HG03045 (cell line): ENCODE measurements around the gene ENDOD1.

ENCODE experiments used
- ATAC-seq: cut with Tn5 transposase; IDR thresholded peaks from one replicate; pipeline ENCODE4 v1.9.1; 2021; ENCODE audit warnings: mild to moderate bottlenecking, moderate library complexity; ENCODE audit not compliant: unreplicated experiment

Gene ENDOD1

GRCh38 chr11:95074792-95075563 lies 14.7 kb upstream of the ENDOD1 start:
- ATAC-seq = no peak

DNA sequence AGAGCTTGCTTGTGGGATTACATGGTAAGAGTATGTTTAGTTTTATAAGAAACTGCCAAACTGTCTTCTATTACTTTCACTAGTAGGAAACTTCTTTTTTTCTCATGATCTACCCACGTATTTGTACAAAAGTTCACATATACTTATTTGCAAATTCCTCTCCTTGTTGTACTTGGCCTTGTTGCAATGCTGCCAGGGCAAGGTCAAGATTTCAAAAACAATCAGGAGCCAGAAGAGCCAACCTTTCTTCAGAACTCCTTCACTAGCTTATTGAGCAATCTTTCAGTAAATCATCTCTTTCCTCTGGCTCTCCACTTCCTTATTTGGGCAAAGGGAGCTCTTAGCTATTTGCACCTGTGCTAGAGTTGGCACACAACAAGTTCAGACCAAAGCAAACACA lies 13.2 kb upstream of the ENDOD1 start:
- no peak for ATAC-seq

DNA sequence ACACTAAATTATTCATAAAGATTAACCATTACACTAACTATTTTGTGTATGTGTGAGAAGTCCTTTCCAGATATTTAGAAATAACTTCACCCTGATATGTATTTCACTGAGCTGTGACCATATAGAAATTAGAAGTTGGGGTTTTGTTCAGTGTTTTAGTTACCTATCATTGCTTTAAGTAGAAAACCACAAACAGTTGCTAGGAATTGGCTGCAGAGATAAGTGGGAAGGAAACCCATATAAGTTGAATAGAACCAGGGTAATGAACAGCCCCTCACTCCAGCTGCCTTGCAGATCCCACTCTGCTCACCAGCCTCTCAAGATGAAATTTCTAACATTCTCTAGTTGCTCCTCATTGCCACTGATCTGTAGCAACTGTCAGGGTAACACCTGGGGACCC lies 12.7 kb upstream of the ENDOD1 start:
- no peak for ATAC-seq

- ATAC-seq = no peak
Measured at GRCh38 chr11:95078526-95078925, 11.1 kb upstream of the ENDOD1 start.

GRCh38 chr11:95081010-95081409 lies 8.6 kb upstream of the ENDOD1 start:
- ATAC-seq = no peak

- no peak for ATAC-seq
Measured at GRCh38 chr11:95081412-95081811, 8.2 kb upstream of the ENDOD1 start.

GRCh38 chr11:95082576-95083001 lies 7.1 kb upstream of the ENDOD1 start:
- no peak for ATAC-seq

DNA sequence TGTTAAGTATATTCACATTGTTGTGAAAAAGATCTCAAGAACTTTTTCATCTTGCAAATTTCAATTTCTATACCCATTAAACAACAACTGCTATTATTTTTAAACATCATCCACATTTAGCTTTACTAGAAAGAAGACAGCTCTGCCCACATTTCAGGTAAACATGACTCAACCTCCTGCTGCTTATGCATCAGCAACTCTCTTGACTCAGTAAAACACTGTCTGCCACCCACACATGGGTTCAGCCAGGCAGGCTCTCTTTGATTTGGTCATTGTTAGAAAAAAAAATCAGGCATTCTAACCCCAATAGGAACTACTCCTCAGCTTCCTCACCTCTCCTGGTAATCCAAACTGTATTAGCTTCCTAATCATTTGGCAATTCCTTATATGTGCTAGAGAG lies 5.1 kb upstream of the ENDOD1 start:
- ATAC-seq = peak; percentile 42

GRCh38 chr11:95085117-95085816 lies 4.4 kb upstream of the ENDOD1 start:
- ATAC-seq = no peak

DNA sequence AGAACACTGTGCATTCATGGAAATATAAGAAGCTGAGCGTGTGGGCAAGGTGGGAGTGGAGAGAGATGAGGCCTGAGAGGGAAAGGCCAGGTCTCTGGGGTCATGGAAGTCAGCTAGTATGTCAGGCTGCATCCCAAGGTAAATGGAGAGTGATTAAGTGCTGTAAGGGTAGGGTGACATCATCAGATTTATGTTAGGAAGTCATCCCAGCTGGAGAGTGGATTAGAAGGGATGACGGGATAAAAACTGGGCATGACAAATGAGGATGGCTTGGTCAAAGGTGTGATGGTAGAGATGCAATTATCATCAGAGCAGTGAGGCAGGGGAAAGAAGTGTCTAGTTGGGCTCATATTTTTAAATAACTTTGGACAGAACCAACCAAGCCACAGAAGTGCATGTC lies 3.5 kb upstream of the ENDOD1 start:
- no peak for ATAC-seq

DNA sequence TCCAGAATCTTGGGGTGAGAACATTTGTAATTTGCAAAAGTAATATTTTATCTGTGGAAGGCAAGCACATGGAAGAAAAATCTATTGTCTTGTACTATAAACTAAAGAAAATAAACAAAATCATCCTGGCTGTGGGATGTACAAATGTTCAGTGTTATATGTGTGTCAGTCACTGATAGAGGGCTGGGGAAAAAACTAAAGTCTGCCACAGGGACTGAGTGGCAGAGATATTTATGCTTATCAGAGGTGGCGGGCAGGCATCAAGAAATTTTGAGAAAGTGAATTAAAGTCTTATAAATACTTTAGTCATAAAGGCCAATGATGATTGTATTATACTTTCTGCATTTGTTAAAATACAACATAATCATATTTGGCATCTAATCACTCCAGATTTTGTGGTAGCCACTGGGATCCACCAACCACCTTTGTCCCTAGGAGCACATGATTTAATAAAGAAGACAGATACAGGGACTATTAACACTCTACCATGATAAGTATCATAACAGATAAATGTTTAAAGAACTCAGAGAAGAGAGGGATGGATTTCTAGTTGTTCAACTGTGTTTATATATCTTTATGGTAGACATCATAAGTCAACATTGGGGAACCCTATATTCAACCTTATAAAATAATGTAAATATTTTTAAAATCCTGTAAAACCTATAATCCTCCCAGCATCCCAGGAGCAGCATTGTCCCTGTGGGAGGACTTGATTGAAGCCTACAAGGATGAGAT lies 2.6 kb upstream of the ENDOD1 start:
- ATAC-seq = no peak

DNA sequence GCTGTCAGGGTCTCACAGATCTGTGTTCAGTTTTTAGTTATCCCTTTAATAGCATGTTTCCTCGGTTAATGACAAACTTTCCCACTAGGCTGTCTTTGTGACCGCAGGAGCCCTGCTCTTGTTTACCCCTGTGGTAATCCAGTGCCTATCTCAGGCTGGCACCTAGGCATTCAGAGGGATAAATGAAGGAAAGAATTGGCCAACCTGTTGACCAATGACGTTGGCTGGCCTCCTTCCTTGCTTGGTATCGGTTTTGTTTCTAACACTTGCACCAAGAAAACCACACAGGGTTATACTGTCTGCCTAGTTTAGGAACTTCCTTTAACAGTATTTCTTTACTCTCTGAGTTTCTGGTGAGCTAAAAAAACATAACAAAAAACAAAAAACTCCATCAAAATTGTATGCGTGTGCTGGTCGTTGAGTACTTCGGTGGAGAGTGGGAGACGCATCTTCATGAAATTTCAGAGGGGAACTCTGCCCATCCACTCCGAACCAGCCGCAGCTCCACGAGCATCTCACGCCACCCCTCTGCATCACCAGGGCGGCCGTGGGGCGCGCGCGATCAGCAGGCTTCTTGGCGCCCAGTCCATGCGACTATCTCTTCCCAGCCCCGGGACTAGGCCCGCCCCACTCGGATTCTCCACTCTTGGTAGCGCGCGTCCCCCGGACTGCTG lies 563 bp upstream of the ENDOD1 start:
- ATAC-seq = peak; percentile 49

DNA sequence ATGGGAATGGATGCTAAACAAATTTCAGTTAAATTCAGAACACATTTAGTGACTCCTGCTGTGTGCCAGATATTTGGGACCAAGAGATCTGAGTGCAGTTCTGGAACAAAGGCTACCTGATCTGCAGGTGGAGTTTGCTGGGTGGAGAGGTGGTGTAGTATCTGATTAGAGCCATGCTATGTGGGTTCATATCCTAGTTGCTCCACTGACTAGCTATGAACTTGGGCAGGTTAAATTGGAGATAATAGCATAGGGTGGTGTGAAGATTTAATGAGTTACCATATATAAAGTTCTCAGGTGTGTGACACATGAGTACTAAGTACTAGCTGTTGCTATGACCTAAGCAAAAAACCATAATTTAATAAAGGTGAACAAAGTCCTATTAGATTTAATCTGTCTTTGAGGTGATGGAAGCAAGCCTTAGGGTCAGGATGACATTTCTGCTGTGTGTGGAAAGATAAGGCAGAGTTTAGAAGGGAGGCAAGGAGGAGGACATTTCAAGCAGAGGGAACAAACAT lies 2.1 kb downstream of the ENDOD1 start:
- ATAC-seq = no peak

GRCh38 chr11:95092549-95093324 lies 3.1 kb downstream of the ENDOD1 start:
- ATAC-seq = no peak

GRCh38 chr11:95093548-95093947 lies 3.9 kb downstream of the ENDOD1 start:
- no peak for ATAC-seq

- ATAC-seq = peak; percentile 74
Measured at GRCh38 chr11:95095858-95096587, 6.4 kb downstream of the ENDOD1 start.

DNA sequence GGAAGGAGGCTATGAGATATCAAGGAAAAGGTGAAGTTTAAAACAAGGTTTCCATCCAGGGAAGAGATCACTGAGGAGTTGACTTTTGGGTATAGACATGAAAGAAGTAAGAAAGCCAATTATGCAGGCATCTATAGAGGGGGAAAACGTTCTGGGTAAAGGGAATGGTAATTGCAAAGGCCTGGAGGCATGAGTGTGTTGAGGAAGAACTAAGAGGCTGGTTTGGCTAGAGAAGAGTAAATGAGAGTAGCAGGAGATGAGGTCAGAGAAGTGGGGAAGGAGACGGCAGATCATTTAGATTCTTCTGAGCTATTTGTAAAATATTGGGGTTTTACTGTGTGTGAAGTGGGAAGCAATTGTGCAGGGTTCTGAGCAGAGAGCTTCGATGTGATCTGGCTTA lies 7.6 kb downstream of the ENDOD1 start:
- no peak for ATAC-seq

GRCh38 chr11:95098826-95099225 lies 9.2 kb downstream of the ENDOD1 start:
- ATAC-seq = no peak

DNA sequence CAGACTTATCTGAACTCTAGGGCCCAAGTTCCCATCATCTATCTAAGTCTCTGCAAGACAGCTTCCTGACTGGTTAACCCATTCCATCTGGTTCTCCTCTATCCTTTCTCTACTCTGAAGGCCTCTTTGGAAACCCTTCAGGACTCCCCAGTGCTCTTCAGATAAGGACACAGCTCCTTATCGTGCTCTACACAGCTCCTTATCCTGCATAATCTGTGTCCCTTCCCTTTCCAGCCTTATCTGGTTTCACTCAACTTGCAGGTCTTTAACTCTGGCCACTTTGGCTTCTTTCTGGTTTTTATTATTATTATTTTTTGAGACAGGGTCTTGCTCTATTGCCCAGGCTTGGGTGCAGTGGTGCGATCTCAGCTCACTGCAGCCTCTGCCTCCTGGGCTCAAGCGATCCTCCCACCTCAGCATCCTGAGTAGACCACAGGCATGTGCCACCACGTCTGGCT lies 10.6 kb downstream of the ENDOD1 start:
- ATAC-seq = no peak
